Pancreas (tissue), 10 donors: ENCODE measurements around the gene TP53RK. TPM values are rescaled to one million over a fixed set of nuclear protein-coding genes. Genes with fewer than 3 reads are reported as not detected.

Experiments
- ATAC-seq, 4 donors: fragments of 200-7000 bp; cut with Tn5 transposase; one replicate each; pipeline versions ENCODE4 v1.8.0 to v1.9.1; 2020; ENCODE audit warnings: mild to moderate bottlenecking in 4 of 4, moderate library complexity in 4 of 4
- DNase-seq, 6 donors: peaks; one replicate each; pipeline ENCODE4 v3.0.0-alpha.2; 2020
- FAIRE-seq: peaks from 2 replicates; lab custom pipeline; 2012; peaks lifted over from hg19 to GRCh38; lab: Jason Lieb, UNC
- H3K27ac ChIP-seq, 4 donors: fragments of 200-600 bp; sonication (generic); 1 replicate in 3 of 4; 2 replicates in 1 of 4; pipeline versions ENCODE4 v1.5.0 to v1.8.0; 2020
- H3K27me3 ChIP-seq, 4 donors: fragments of 200-600 bp; one replicate each; pipeline ENCODE4 v1.8.0; 2021
- H3K36me3 ChIP-seq, 3 donors: fragments of 200-600 bp; sonication (generic) in 1 of 3; one replicate each; pipeline versions ENCODE4 v1.5.0 to v1.8.0; 2020 to 2021
- H3K4me1 ChIP-seq, 3 donors: fragments of 200-600 bp; one replicate each; pipeline ENCODE4 v1.8.0; 2021
- H3K4me3 ChIP-seq, 4 donors: fragments of 200-600 bp; sonication (generic) in 2 of 4; one replicate each; pipeline versions ENCODE4 v1.5.0 to v1.8.0; 2020 to 2021
- H3K9me3 ChIP-seq, 4 donors: fragments of 200-600 bp; one replicate each; pipeline ENCODE4 v1.8.0; 2021
- WGBS, 2 donors: extraction: QIAGEN DNeasy Blood & Tissue Kit; methylation state at CpG; one replicate each; pipeline ENCODE4 v1.1.7; 2013; 5-methylcytosine and 5-hydroxymethylcytosine counted together
- intact Hi-C, 3 donors: fragments of 100-400 bp; cut with DNase I; formaldehyde crosslinking; loops; one replicate each; pipeline versions ENCODE4 v1.11.1 to v1.14.2; 2022
- polyA plus RNA-seq, 2 donors: library from polyadenylated mRNA; stranded (reverse); fragments of 200-250 nt; gene quantifications; one replicate each; pipeline ENCODE4 v1.2.3, GENCODE V29; 2013
- total RNA-seq, 6 donors: library from RNA; stranded (reverse); fragmentation: NEBNext Ultra II Directional in 4 of 6; extraction: Animal tissue kit (Norgen Biotek cat#: 25700) in 4 of 6; gene quantifications; one replicate each; pipeline versions ENCODE4 v1.2.1 to v1.2.4, GENCODE V29; 2021 to 2023
- TF ChIP-seq, protein P1 (sequence below), 4 donors: fragments of 200-600 bp; sonication (generic) in 3 of 4; IDR thresholded peaks; one replicate each; pipeline versions ENCODE4 v1.5.0 to v1.8.0; 2021; ENCODE audit warnings: antibody characterized with exemption in 4 of 4
- donor health status: healthy with polysubstance abuse.
- donor health status: DM: no; HTN: no; CAD: no; lungs with moderate emphysema.
- donor health status: DM: no; HTN: no; CAD: no.
- donor health status: control.
- donor health status: control.
- donor health status: Bipolar disorder and iron deficiency.
- donor health status: DM: yes; HTN: yes; CAD: no.
- donor health status: DM: no; HTN: no; CAD: no.
- donor health status: DM: no; HTN: no; CAD: no.
- donor health status: DM: yes; HTN: yes; CAD: no.

The TP53RK gene
- total and polyA plus RNA-seq, 8 donors: 2.5 to 6.1 (median 3.8) TPM

DNA sequence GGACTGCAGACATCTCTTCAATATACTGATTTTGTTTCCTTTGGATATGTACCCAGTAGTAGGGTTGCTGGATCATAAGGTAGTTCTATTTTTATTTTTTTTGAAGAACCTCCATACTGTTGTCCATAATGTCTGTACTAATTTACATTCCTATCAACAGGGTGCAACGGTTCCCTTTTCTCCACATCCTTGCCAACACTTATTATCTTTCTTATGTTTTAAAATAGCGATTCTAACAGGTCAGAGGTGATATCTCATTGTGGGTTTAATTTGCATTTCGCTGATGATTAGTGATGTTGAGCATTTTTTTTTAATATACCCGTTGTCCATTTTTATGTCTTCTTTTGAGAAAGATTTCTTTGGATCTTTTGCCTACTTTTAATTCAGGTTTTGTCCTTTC, 2.0 kb upstream of the TP53RK start:
- Histone ChIP-seq H3K4me3 (no peak overlapping the region), H3K36me3 (no peaks in the 10 kb centered on the region), H3K27ac (no peak overlapping the region), H3K9me3 (no peaks in the 10 kb centered on the region), H3K27me3 (no peaks in the 10 kb centered on the region), H3K4me1 (peaks cover 0 to 14% (median 3%) of the 10 kb centered on the region in 3 donors)
- ATAC-seq: no peak
- TF ChIP-seq, protein P1, sequence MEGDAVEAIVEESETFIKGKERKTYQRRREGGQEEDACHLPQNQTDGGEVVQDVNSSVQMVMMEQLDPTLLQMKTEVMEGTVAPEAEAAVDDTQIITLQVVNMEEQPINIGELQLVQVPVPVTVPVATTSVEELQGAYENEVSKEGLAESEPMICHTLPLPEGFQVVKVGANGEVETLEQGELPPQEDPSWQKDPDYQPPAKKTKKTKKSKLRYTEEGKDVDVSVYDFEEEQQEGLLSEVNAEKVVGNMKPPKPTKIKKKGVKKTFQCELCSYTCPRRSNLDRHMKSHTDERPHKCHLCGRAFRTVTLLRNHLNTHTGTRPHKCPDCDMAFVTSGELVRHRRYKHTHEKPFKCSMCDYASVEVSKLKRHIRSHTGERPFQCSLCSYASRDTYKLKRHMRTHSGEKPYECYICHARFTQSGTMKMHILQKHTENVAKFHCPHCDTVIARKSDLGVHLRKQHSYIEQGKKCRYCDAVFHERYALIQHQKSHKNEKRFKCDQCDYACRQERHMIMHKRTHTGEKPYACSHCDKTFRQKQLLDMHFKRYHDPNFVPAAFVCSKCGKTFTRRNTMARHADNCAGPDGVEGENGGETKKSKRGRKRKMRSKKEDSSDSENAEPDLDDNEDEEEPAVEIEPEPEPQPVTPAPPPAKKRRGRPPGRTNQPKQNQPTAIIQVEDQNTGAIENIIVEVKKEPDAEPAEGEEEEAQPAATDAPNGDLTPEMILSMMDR (IDR thresholded peaks at IDR 0.05): no peak
- WGBS, 2 donors: 42 to 61% methylated on average over 4 of the region's 4 CpGs
- intact Hi-C loops: no loop called here
- FAIRE-seq: no peak
- no peak for DNase-seq

DNA sequence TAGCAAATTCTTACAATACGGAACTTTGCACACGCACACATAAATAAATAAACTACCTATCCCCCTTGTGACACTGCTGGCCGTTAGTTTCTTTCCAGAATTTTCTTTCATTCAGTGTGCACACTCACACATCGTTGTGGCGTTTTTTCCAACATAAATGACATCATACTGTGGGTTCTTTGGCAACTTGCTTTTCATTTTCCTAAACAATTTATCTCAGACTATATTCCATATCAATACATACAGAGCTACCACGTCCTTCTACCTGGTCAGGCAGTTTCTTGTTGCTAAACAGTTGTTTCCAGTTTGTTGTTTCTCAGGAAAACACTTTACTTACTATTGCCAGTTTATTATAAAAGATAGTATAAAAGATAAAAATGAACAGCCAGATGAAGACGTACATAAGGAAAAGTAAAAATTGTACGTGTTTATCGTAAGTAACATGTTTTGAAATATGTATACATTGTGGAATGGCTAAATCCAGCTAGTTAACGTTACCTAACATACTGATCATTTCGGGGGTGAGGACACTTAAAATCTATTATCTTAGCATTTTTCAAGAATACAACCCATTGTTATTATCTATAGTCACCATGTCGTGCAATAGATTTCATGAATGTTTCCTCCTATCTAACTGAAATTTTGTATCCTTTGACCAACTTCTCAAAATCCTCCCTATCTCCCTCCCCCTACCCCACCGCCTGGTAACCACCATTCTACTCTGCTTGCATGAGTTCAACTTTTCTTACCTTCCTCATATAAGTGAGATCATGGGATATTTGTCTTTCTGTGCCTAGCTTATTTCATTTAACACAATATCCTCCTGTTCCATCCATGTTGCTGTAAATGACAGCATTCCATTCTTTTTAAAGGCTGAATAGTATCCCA, 1.2 kb upstream of the TP53RK start:
- 45 to 46% methylated on average over 13 of the region's 13 CpGs for WGBS, 2 donors
- FAIRE-seq (no peak), ATAC-seq (peak in 3 of 4 donors; percentile 0 to 10 (median 1)), DNase-seq (no peak)
- no peaks in the 10 kb centered on the region for H3K36me3 ChIP-seq
- TF ChIP-seq, protein P1 (IDR thresholded peaks at IDR 0.05): no peak
- H3K4me1 ChIP-seq: peaks cover 0 to 14% (median 3%) of the 10 kb centered on the region in 3 donors
- H3K4me3 ChIP-seq: peak overlapping the region in 3 of 4 donors; percentile 65 to 95 (median 88)
- H3K9me3 ChIP-seq: no peaks in the 10 kb centered on the region
- peak overlapping the region in 3 of 4 donors; percentile 81 to 90 (median 90) for H3K27ac ChIP-seq
- intact Hi-C loops: no loop called here
- no peaks in the 10 kb centered on the region for H3K27me3 ChIP-seq

DNA sequence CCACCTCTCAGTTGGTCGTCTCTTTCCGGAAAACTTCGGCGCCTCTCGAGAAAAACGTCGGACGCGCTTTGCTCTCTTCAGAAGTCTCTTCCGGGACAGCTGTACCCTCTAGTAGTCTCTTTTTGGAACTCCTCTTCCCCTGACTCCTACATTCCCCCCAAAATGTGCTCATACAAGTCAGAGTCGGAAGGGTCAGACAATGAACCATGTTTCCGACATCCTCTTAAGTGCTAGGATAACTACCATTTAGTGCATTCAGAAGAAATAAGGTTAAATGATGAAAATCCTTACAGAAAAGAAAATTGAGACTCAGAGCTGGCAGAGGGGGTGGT, 476 bp upstream of the TP53RK start:
- no peaks in the 10 kb centered on the region for H3K9me3 ChIP-seq

DNA sequence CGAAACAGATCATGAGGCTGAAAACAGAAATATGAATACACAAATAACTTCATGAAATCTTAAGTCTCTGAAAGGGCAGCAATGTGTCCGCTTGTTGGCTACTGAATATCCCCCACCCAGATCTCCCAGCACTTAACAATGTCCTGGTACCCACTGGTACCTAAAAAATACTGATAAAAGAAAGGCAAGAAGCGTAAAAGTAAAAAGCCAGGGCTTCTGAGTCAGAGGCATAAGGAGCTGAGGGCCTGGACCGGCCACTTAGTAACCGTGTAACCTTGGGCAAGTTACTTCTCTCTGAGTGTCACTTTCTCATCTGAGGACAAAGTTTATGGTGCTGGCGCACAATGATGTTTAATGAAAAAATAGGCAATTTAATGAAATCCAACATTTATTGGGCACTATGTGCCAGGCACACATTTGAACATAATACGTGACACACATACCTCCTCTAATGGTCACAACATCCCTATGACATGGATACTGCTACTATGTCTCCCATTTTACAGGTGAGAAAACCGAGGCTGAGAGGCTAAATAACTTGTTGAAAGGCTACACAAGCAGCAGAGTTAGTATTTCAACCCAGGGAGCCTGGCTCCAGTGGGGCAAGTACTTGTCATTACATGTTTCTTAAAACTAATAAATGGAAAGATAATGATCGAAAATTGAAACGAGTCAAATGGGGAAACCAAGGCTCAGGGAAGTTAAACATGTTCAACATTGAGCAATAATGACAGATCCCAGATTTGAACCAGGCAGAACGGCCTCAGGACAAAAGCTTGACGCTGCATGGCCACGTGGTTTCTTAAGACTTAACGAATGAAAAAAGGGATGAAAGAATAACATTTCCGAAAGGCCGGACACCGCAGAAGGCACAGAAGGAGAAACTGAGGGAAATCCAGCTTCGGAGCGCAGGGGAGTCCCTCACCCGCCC, 828 bp downstream of the TP53RK start:
- ATAC-seq (peak in 1 of 4 donors; percentile 2), FAIRE-seq (no peak), DNase-seq (no peak)
- Histone ChIP-seq H3K27me3 (no peaks in the 10 kb centered on the region), H3K4me3 (peak overlapping the region; percentile 65 to 95 (median 88)), H3K9me3 (no peaks in the 10 kb centered on the region), H3K36me3 (no peaks in the 10 kb centered on the region), H3K4me1 (peaks cover 0 to 17% (median 3%) of the 10 kb centered on the region in 3 donors), H3K27ac (peak overlapping the region; percentile 70 to 90 (median 86))
- WGBS, 2 donors: 11 to 14% methylated on average over 20 of the region's 20 CpGs
- TF ChIP-seq, protein P1 (IDR thresholded peaks at IDR 0.05): no peak
- intact Hi-C loops: loop anchor here in 1 of 3 donors (10.0 kb wide), 1 partner anchor 134 kb away; the partner anchor contains the start of gene OCSTAMP

More for the DNA sequence above, 476 bp upstream of the TP53RK start:
- Histone ChIP-seq H3K4me3 (peak overlapping the region; percentile 65 to 95 (median 88)), H3K36me3 (no peaks in the 10 kb centered on the region), H3K27me3 (no peaks in the 10 kb centered on the region), H3K27ac (peak overlapping the region; percentile 70 to 90 (median 86)), H3K4me1 (peaks cover 0 to 14% (median 3%) of the 10 kb centered on the region in 3 donors)
- FAIRE-seq (no peak), ATAC-seq (no peak), DNase-seq (no peak)
- intact Hi-C loops: loop anchor here in 1 of 3 donors (10.0 kb wide), 1 partner anchor 135 kb away; the partner anchor contains the start of gene OCSTAMP
- TF ChIP-seq, protein P1 (IDR thresholded peaks at IDR 0.05): no peak
- WGBS, 2 donors: 0% methylated on average over 12 of the region's 12 CpGs
